Activated naive CD4-positive, alpha-beta T cell treated with anti-CD3 and anti-CD28 coated beads, Interleukin-2, amount 50 U/mL, for 24 hours (primary cell): ENCODE results near the gene GRIK3.

Source experiments
- H3K27ac Mint-ChIP-seq: one replicate; pipeline ENCODE4 v1.8.0; 2021; ENCODE audit warnings: mild to moderate bottlenecking, mixed read lengths
- H3K27me3 Mint-ChIP-seq: one replicate; pipeline ENCODE4 v1.8.0; 2021; ENCODE audit warnings: mixed read lengths
- H3K36me3 Mint-ChIP-seq: one replicate; pipeline ENCODE4 v1.8.0; 2021; ENCODE audit warnings: mixed read lengths
- H3K4me1 Mint-ChIP-seq: one replicate; pipeline ENCODE4 v1.8.0; 2021; ENCODE audit warnings: mixed read lengths
- H3K4me3 Mint-ChIP-seq: one replicate; pipeline ENCODE4 v1.8.0; 2021; ENCODE audit warnings: mild to moderate bottlenecking, mixed read lengths
- H3K9me3 Mint-ChIP-seq: one replicate; pipeline ENCODE4 v1.8.0; 2021; ENCODE audit warnings: mixed read lengths

Gene GRIK3

GRCh38 chr1:36864182-36864822 is 170.0 kb downstream of the GRIK3 start:
- Mint-ChIP-seq H3K36me3 (no peaks in the 10 kb centered on the region), H3K27ac (no peak overlapping the region), H3K27me3 (peaks cover 4% of the 10 kb centered on the region), H3K4me3 (no peak overlapping the region), H3K4me1 (no peaks in the 10 kb centered on the region), H3K9me3 (no peaks in the 10 kb centered on the region)

GRCh38 chr1:36863500-36863899 is 170.8 kb downstream of the GRIK3 start:
- H3K4me1 Mint-ChIP-seq = no peaks in the 10 kb centered on the region
- H3K9me3 Mint-ChIP-seq = no peaks in the 10 kb centered on the region
- H3K36me3 Mint-ChIP-seq = no peaks in the 10 kb centered on the region
- H3K27me3 Mint-ChIP-seq = peaks cover 4% of the 10 kb centered on the region
- H3K27ac Mint-ChIP-seq = no peak overlapping the region
- no peak overlapping the region for H3K4me3 Mint-ChIP-seq

- H3K36me3 Mint-ChIP-seq = no peaks in the 10 kb centered on the region
- no peak overlapping the region for H3K4me3 Mint-ChIP-seq
- H3K4me1 Mint-ChIP-seq = no peaks in the 10 kb centered on the region
- H3K27me3 Mint-ChIP-seq = peaks cover 4% of the 10 kb centered on the region
- H3K9me3 Mint-ChIP-seq = no peaks in the 10 kb centered on the region
- H3K27ac Mint-ChIP-seq = no peak overlapping the region
These were observed 171.3 kb downstream of the GRIK3 start for GRCh38 chr1:36863061-36863460.

- Mint-ChIP-seq H3K36me3 (no peaks in the 10 kb centered on the region), H3K27ac (no peak overlapping the region), H3K4me1 (no peaks in the 10 kb centered on the region), H3K9me3 (no peaks in the 10 kb centered on the region), H3K27me3 (peaks cover 4% of the 10 kb centered on the region), H3K4me3 (no peak overlapping the region)
These were observed 172.9 kb downstream of the GRIK3 start for GRCh38 chr1:36861375-36861774.

GRCh38 chr1:36859926-36860325 is 174.4 kb downstream of the GRIK3 start:
- H3K4me1 Mint-ChIP-seq = no peaks in the 10 kb centered on the region
- H3K27ac Mint-ChIP-seq = no peak overlapping the region
- peaks cover 4% of the 10 kb centered on the region for H3K27me3 Mint-ChIP-seq
- H3K9me3 Mint-ChIP-seq = no peaks in the 10 kb centered on the region
- H3K4me3 Mint-ChIP-seq = no peak overlapping the region
- no peaks in the 10 kb centered on the region for H3K36me3 Mint-ChIP-seq

GRCh38 chr1:36858981-36859380 is 175.3 kb downstream of the GRIK3 start:
- Mint-ChIP-seq H3K4me3 (no peak overlapping the region), H3K4me1 (no peaks in the 10 kb centered on the region), H3K36me3 (no peaks in the 10 kb centered on the region), H3K27ac (no peak overlapping the region), H3K27me3 (peaks cover 5% of the 10 kb centered on the region), H3K9me3 (no peaks in the 10 kb centered on the region)

- H3K9me3 Mint-ChIP-seq = no peaks in the 10 kb centered on the region
- H3K36me3 Mint-ChIP-seq = no peaks in the 10 kb centered on the region
- no peaks in the 10 kb centered on the region for H3K4me1 Mint-ChIP-seq
- no peak overlapping the region for H3K27ac Mint-ChIP-seq
- H3K4me3 Mint-ChIP-seq = no peak overlapping the region
- H3K27me3 Mint-ChIP-seq = peaks cover 6% of the 10 kb centered on the region
These were observed 175.8 kb downstream of the GRIK3 start for GRCh38 chr1:36858553-36858952.

- Mint-ChIP-seq H3K9me3 (no peaks in the 10 kb centered on the region), H3K27ac (no peak overlapping the region), H3K36me3 (no peaks in the 10 kb centered on the region), H3K4me1 (no peaks in the 10 kb centered on the region), H3K27me3 (peaks cover 6% of the 10 kb centered on the region), H3K4me3 (no peak overlapping the region)
These were observed 176.6 kb downstream of the GRIK3 start for GRCh38 chr1:36857754-36858153.

- Mint-ChIP-seq H3K9me3 (no peaks in the 10 kb centered on the region), H3K4me3 (no peak overlapping the region), H3K36me3 (no peaks in the 10 kb centered on the region), H3K27ac (no peak overlapping the region), H3K27me3 (peaks cover 14% of the 10 kb centered on the region), H3K4me1 (no peaks in the 10 kb centered on the region)
These were observed 178.4 kb downstream of the GRIK3 start for GRCh38 chr1:36855699-36856494.

- Mint-ChIP-seq H3K36me3 (no peaks in the 10 kb centered on the region), H3K27me3 (peaks cover 19% of the 10 kb centered on the region), H3K9me3 (no peaks in the 10 kb centered on the region), H3K4me3 (no peak overlapping the region), H3K4me1 (no peaks in the 10 kb centered on the region), H3K27ac (no peak overlapping the region)
These were observed 180.7 kb downstream of the GRIK3 start for GRCh38 chr1:36853638-36854037.

GRCh38 chr1:36852586-36852985 is 181.7 kb downstream of the GRIK3 start:
- Mint-ChIP-seq H3K9me3 (no peaks in the 10 kb centered on the region), H3K4me1 (no peaks in the 10 kb centered on the region), H3K27me3 (peaks cover 19% of the 10 kb centered on the region), H3K27ac (no peak overlapping the region), H3K36me3 (no peaks in the 10 kb centered on the region), H3K4me3 (no peak overlapping the region)

GRCh38 chr1:36851595-36851994 is 182.7 kb downstream of the GRIK3 start:
- H3K4me3 Mint-ChIP-seq = no peak overlapping the region
- no peaks in the 10 kb centered on the region for H3K9me3 Mint-ChIP-seq
- H3K36me3 Mint-ChIP-seq = no peaks in the 10 kb centered on the region
- peaks cover 22% of the 10 kb centered on the region for H3K27me3 Mint-ChIP-seq
- H3K4me1 Mint-ChIP-seq = no peaks in the 10 kb centered on the region
- H3K27ac Mint-ChIP-seq = no peak overlapping the region

- no peak overlapping the region for H3K27ac Mint-ChIP-seq
- no peaks in the 10 kb centered on the region for H3K9me3 Mint-ChIP-seq
- peaks cover 22% of the 10 kb centered on the region for H3K27me3 Mint-ChIP-seq
- no peaks in the 10 kb centered on the region for H3K4me1 Mint-ChIP-seq
- H3K36me3 Mint-ChIP-seq = no peaks in the 10 kb centered on the region
- no peak overlapping the region for H3K4me3 Mint-ChIP-seq
These were observed 183.2 kb downstream of the GRIK3 start for GRCh38 chr1:36851087-36851486.

- Mint-ChIP-seq H3K9me3 (no peaks in the 10 kb centered on the region), H3K4me1 (no peaks in the 10 kb centered on the region), H3K27me3 (peaks cover 22% of the 10 kb centered on the region), H3K27ac (no peak overlapping the region), H3K36me3 (no peaks in the 10 kb centered on the region), H3K4me3 (no peak overlapping the region)
These were observed 184.4 kb downstream of the GRIK3 start for GRCh38 chr1:36849956-36850355.

- Mint-ChIP-seq H3K4me1 (no peaks in the 10 kb centered on the region), H3K9me3 (no peaks in the 10 kb centered on the region), H3K27ac (no peak overlapping the region), H3K27me3 (peaks cover 18% of the 10 kb centered on the region), H3K4me3 (no peak overlapping the region), H3K36me3 (no peaks in the 10 kb centered on the region)
These were observed 186.6 kb downstream of the GRIK3 start for GRCh38 chr1:36847761-36848160.

- no peaks in the 10 kb centered on the region for H3K9me3 Mint-ChIP-seq
- no peaks in the 10 kb centered on the region for H3K36me3 Mint-ChIP-seq
- peaks cover 15% of the 10 kb centered on the region for H3K27me3 Mint-ChIP-seq
- no peak overlapping the region for H3K27ac Mint-ChIP-seq
- H3K4me1 Mint-ChIP-seq = no peaks in the 10 kb centered on the region
- no peak overlapping the region for H3K4me3 Mint-ChIP-seq
These were observed 187.1 kb downstream of the GRIK3 start for GRCh38 chr1:36847186-36847585.
